Inflammatory macrophage (primary cell): ENCODE results near the gene OPRL1.

Experiments used
- DNase-seq, 2 donors: peaks; one replicate each; pipeline ENCODE4 v3.0.0-alpha.2; 2020 to 2022

OPRL1 gene

GRCh38 chr20:64056889-64057627 is 22.8 kb upstream of the OPRL1 start:
- no peak for DNase-seq

GRCh38 chr20:64057628-64058498 is 22.0 kb upstream of the OPRL1 start:
- DNase-seq: peak; percentile 43 to 55

GRCh38 chr20:64058536-64058935 is 21.3 kb upstream of the OPRL1 start:
- peak in 1 of 2 donors; percentile 42 for DNase-seq

- no peak for DNase-seq
These were observed 17.6 kb upstream of the OPRL1 start for GRCh38 chr20:64062276-64062595.

- peak; percentile 93 to 96 for DNase-seq
These were observed 17.1 kb upstream of the OPRL1 start, which contains the start of gene TCEA2 for GRCh38 chr20:64062596-64063388. TCEA2 (plus strand) TSS chr20:64063198; CDS start chr20:64063313, 115 bp downstream.

- peak; percentile 32 to 68 for DNase-seq
These were observed 16.3 kb upstream of the OPRL1 start for GRCh38 chr20:64063389-64064144.

- DNase-seq: no peak
These were observed 15.7 kb upstream of the OPRL1 start for GRCh38 chr20:64064145-64064698.

- no peak for DNase-seq
These were observed 14.6 kb upstream of the OPRL1 start for GRCh38 chr20:64065062-64065973.

GRCh38 chr20:64065974-64066343 is 13.9 kb upstream of the OPRL1 start:
- DNase-seq: peak in 1 of 2 donors; percentile 22

GRCh38 chr20:64067005-64067632 is 12.8 kb upstream of the OPRL1 start:
- no peak for DNase-seq

- DNase-seq: no peak
These were observed 12.1 kb upstream of the OPRL1 start for GRCh38 chr20:64067733-64068307.

- no peak for DNase-seq
These were observed 11.3 kb upstream of the OPRL1 start for GRCh38 chr20:64068386-64069208.

GRCh38 chr20:64069209-64069613 is 10.7 kb upstream of the OPRL1 start:
- DNase-seq: no peak

- no peak for DNase-seq
These were observed 10.2 kb upstream of the OPRL1 start for GRCh38 chr20:64069614-64070243.

- DNase-seq: no peak
These were observed 9.5 kb upstream of the OPRL1 start for GRCh38 chr20:64070244-64070993.

- no peak for DNase-seq
These were observed 8.2 kb upstream of the OPRL1 start for GRCh38 chr20:64071341-64072332.
